ENCODE data around the gene IFNA6. TPM values are rescaled to one million over a fixed set of nuclear protein-coding genes. Genes with fewer than 3 reads are reported as not detected.

Gene IFNA6
- total RNA-seq, 1 donor from 2014 or later, result not detected

DNA sequence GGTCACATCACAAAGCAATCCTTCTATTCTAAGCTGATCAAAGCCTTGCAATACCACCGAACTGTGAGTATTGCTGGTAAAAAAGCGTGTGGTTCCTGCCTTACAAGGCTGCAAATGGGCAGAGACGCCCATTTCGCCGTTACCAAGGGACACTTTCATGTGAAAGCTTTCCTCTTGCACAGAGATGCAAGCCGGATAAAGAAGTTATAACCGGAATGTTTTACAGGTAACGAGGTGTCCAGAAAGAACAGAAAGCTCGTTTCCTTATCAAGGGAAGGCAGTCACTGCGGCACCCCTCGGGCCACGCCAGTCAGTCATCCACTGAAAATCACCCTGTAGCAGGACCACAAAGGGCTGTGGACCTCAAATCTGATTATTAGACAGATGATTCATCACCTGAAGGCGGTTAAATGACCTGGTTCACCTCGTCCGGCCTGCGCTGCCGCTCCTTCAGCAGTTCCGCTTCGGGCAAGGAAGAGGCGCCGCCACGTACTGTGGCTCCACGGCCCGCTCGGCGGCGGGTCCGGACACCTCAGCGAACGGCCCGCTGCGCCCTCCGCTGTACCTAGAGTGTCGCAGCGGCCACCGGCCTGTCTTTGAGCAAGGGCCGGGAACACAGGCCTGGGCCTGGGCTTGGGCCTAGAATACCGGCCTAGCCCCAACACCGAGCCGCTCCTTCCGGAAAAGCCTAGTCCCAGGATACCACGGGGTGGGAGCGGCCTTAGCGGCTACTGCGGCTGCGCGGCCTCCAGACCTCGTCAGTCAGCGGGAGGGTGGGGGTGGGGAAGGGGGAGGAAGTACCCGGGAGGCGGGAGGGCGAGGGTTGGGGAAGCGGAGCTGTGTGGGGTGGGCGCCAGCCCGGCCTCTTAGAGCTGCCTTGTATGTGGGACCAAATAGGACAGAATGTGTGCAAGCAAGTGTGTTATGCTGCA is 15.7 kb downstream of the IFNA6 start, which contains the start of gene KLHL9:
KLHL9 (minus strand) TSS at position 704 of the 932 bp plus-strand sequence; CDS start at position 159, 545 bp downstream.
- Mint-ChIP-seq H3K27ac (ENCODE audit: unreplicated experiment) (peak within 1 kb of the TSS; percentile 92), H3K36me3 (ENCODE audit: unreplicated experiment) (peaks cover 6% of the 10 kb centered on the region), H3K9me3 (ENCODE audit: unreplicated experiment) (no peaks in the 10 kb centered on the region), H3K4me1 (ENCODE audit: unreplicated experiment) (peaks cover 44% of the 10 kb centered on the region), H3K4me3 (ENCODE audit: unreplicated experiment) (peak within 1 kb of the TSS; percentile 87), H3K27me3 (ENCODE audit: unreplicated experiment) (peaks cover 23% of the 10 kb centered on the region)
- TF ChIP-seq, protein P1, sequence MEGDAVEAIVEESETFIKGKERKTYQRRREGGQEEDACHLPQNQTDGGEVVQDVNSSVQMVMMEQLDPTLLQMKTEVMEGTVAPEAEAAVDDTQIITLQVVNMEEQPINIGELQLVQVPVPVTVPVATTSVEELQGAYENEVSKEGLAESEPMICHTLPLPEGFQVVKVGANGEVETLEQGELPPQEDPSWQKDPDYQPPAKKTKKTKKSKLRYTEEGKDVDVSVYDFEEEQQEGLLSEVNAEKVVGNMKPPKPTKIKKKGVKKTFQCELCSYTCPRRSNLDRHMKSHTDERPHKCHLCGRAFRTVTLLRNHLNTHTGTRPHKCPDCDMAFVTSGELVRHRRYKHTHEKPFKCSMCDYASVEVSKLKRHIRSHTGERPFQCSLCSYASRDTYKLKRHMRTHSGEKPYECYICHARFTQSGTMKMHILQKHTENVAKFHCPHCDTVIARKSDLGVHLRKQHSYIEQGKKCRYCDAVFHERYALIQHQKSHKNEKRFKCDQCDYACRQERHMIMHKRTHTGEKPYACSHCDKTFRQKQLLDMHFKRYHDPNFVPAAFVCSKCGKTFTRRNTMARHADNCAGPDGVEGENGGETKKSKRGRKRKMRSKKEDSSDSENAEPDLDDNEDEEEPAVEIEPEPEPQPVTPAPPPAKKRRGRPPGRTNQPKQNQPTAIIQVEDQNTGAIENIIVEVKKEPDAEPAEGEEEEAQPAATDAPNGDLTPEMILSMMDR (IDR thresholded peaks at IDR 0.05), result no peak
- DNase-seq (ENCODE audit: extremely low spot score, unreplicated experiment), result peak; percentile 97

DNA sequence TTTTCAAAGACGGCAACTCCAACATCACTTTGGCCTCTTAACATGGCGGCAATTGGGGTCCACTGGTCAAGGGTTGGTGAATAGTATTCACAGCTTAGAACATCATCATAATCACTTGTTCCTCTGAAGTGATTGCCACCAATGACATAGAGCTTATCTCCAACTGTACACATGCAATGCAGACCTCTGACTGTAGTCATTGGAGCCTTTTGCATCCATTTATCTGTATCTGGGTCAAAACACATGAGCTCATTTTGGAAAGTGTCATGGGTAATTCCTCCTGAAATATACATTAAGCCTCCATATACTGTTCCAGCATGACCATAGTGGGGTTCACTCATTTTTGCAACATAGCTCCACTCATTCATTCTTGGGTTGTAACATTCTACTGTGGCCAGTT is 17.5 kb downstream of the IFNA6 start:
- Mint-ChIP-seq H3K36me3 (ENCODE audit: unreplicated experiment) (peaks cover 6% of the 10 kb centered on the region), H3K4me3 (ENCODE audit: unreplicated experiment) (peak overlapping the region; percentile 87), H3K27me3 (ENCODE audit: unreplicated experiment) (peaks cover 8% of the 10 kb centered on the region), H3K27ac (ENCODE audit: unreplicated experiment) (no peak overlapping the region), H3K9me3 (ENCODE audit: unreplicated experiment) (no peaks in the 10 kb centered on the region), H3K4me1 (ENCODE audit: unreplicated experiment) (peaks cover 54% of the 10 kb centered on the region)
- no peak for DNase-seq (ENCODE audit: extremely low spot score, unreplicated experiment)
- TF ChIP-seq, protein P1 (IDR thresholded peaks at IDR 0.05), result no peak

DNA sequence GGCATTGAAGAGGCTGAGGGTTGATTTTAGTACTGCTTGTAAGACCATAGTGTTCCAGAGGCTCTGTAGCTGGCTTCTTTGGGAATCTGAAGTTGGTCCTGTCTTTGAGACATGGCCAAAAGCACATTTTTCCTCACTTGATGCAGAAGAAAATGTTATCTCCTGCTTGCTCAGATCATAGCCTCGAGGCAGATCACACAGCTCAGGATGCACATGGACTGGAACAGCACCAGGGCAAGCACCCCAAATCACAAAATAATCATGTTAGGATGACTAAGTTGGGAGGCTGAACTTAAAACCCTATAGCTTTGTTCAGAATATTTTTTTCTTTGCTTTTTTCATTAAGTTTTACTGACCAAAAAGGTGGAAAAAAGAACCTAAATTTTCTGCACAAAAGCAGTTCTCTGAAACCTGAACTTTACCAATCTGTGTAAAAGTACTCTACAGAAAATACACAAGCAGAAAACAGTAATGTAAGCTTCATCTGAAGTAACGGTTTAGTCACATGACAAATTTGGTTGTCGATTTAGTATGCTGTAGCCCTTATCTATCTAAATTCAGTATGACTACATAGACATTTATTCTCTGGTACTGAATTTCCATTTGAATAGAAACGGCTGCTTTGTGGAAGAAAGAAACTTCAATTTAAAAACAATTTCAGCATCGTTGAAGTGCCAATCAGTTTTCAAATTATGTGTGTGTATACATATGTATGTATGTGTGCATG is 18.8 kb downstream of the IFNA6 start:
- H3K36me3 Mint-ChIP-seq (ENCODE audit: unreplicated experiment), result peaks cover 6% of the 10 kb centered on the region
- peaks cover 63% of the 10 kb centered on the region for H3K4me1 Mint-ChIP-seq (ENCODE audit: unreplicated experiment)
- H3K9me3 Mint-ChIP-seq (ENCODE audit: unreplicated experiment), result no peaks in the 10 kb centered on the region
- no peak overlapping the region for H3K4me3 Mint-ChIP-seq (ENCODE audit: unreplicated experiment)
- TF ChIP-seq, protein P1 (IDR thresholded peaks at IDR 0.05), result no peak
- no peak overlapping the region for H3K27ac Mint-ChIP-seq (ENCODE audit: unreplicated experiment)
- DNase-seq (ENCODE audit: extremely low spot score, unreplicated experiment), result no peak
- H3K27me3 Mint-ChIP-seq (ENCODE audit: unreplicated experiment), result no peaks in the 10 kb centered on the region

DNA sequence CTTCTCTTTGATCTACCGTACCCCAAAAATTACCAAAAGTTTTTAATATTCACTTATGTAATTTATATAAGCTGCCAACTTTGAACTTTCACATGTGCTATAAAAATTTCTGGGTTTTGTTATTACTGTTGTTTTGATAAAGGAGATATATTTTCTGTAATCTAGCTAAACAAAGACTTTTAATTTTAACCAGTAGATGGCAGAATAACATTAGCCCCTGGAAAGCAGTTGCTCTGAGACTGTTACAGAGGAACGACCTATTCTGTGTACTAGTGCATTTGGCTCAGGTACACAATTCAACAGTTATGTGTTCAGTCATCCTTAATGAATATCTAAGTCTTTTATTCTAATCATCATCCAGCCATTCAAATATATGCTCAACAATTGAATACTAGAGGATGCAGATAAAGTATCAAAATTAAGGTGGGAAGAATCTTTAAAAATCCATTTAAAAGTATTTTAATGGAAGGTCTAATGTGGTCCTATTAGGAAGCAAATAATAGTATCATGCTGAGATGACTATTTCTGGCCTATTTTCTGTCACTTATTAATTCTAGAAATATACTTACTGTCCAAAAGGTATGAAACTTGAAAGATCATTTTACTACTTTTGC is 24.1 kb downstream of the IFNA6 start:
- H3K27me3 Mint-ChIP-seq (ENCODE audit: unreplicated experiment), result no peaks in the 10 kb centered on the region
- H3K36me3 Mint-ChIP-seq (ENCODE audit: unreplicated experiment), result peaks cover 27% of the 10 kb centered on the region
- H3K4me1 Mint-ChIP-seq (ENCODE audit: unreplicated experiment), result peaks cover 34% of the 10 kb centered on the region
- no peak overlapping the region for H3K27ac Mint-ChIP-seq (ENCODE audit: unreplicated experiment)
- no peak overlapping the region for H3K4me3 Mint-ChIP-seq (ENCODE audit: unreplicated experiment)
- DNase-seq (ENCODE audit: extremely low spot score, unreplicated experiment), result no peak
- H3K9me3 Mint-ChIP-seq (ENCODE audit: unreplicated experiment), result no peaks in the 10 kb centered on the region
- TF ChIP-seq, protein P1 (IDR thresholded peaks at IDR 0.05), result peak; percentile 72

Data from osteocyte (in vitro differentiated cells).